ENCODE measurements around the gene GALNT9.

The GALNT9 gene

GRCh38 chr12:132327336-132328171 lies 1.8 kb downstream of the GALNT9 start:
- TF ChIP-seq CSDC2 (CRISPR knock-in tag; IDR thresholded peaks at IDR 0.05) (no peak), ZFP3 (CRISPR knock-in tag; IDR thresholded peaks at IDR 0.05) (no peak), CREB5 (CRISPR knock-in tag; IDR thresholded peaks at IDR 0.05; ENCODE audit: low read depth) (no peak), PPARA (CRISPR knock-in tag; IDR thresholded peaks at IDR 0.05; ENCODE audit: borderline replicate concordance) (no peak), PATZ1 (CRISPR knock-in tag; IDR thresholded peaks at IDR 0.05; ENCODE audit: borderline replicate concordance) (no peak), TSHZ2 (CRISPR knock-in tag; IDR thresholded peaks at IDR 0.05) (no peak), ZNF565 (CRISPR knock-in tag; conservative IDR thresholded peaks at IDR 0.05; ENCODE audit: low read depth) (no peak), CSRNP3 (CRISPR knock-in tag; IDR thresholded peaks at IDR 0.05) (no peak), ISL1 (CRISPR knock-in tag; IDR thresholded peaks at IDR 0.05) (no peak), ZC3H10 (CRISPR knock-in tag; IDR thresholded peaks at IDR 0.05) (no peak), GLIS3 (CRISPR knock-in tag; IDR thresholded peaks at IDR 0.05) (no peak), BACH2 (CRISPR knock-in tag; IDR thresholded peaks at IDR 0.05; ENCODE audit: borderline replicate concordance) (no peak), ZNF70 (CRISPR knock-in tag; IDR thresholded peaks at IDR 0.05) (no peak), POU6F1 (CRISPR knock-in tag; IDR thresholded peaks at IDR 0.05; ENCODE audit: borderline replicate concordance, low read depth) (no peak), RARB (CRISPR knock-in tag; IDR thresholded peaks at IDR 0.05) (no peak), ESRRG (CRISPR knock-in tag; IDR thresholded peaks at IDR 0.05) (no peak), TCF4 (CRISPR knock-in tag; IDR thresholded peaks at IDR 0.05; ENCODE audit: borderline replicate concordance) (no peak), ZFP30 (CRISPR knock-in tag; IDR thresholded peaks at IDR 0.05) (no peak), SNAI2 (CRISPR knock-in tag; IDR thresholded peaks at IDR 0.05) (no peak), TOX (CRISPR knock-in tag; IDR thresholded peaks at IDR 0.05; ENCODE audit: borderline replicate concordance) (no peak)
- peak; percentile 62 for ATAC-seq

GRCh38 chr12:132326646-132327045 lies 2.7 kb downstream of the GALNT9 start:
- TF ChIP-seq ESRRG (CRISPR knock-in tag; IDR thresholded peaks at IDR 0.05) (no peak), TSHZ2 (CRISPR knock-in tag; IDR thresholded peaks at IDR 0.05) (no peak), SNAI2 (CRISPR knock-in tag; IDR thresholded peaks at IDR 0.05) (no peak), ZFP3 (CRISPR knock-in tag; IDR thresholded peaks at IDR 0.05) (no peak), RARB (CRISPR knock-in tag; IDR thresholded peaks at IDR 0.05) (no peak), TOX (CRISPR knock-in tag; IDR thresholded peaks at IDR 0.05; ENCODE audit: borderline replicate concordance) (no peak), ZNF70 (CRISPR knock-in tag; IDR thresholded peaks at IDR 0.05) (no peak), ZNF565 (CRISPR knock-in tag; conservative IDR thresholded peaks at IDR 0.05; ENCODE audit: low read depth) (no peak), BACH2 (CRISPR knock-in tag; IDR thresholded peaks at IDR 0.05; ENCODE audit: borderline replicate concordance) (no peak), OSR1 (CRISPR knock-in tag; IDR thresholded peaks at IDR 0.05) (no peak), TCF4 (CRISPR knock-in tag; IDR thresholded peaks at IDR 0.05; ENCODE audit: borderline replicate concordance) (no peak)
- ATAC-seq = no peak
